SK-N-SH (cell line): ENCODE data around the gene PELI2. TPM values are rescaled to one million over a fixed set of nuclear protein-coding genes. Genes with fewer than 3 reads are reported as not detected.

ENCODE experiments used
- CTCF ChIA-PET: fragments of 300-600, 350-600 bp; formaldehyde crosslinking; extraction: SDS; loops from one replicate; lab custom pipeline; 2021; lab: Yijun Ruan, JAX
- POLR2A ChIA-PET: fragments of 350-600 bp; sonication (Branson Sonifier 250); formaldehyde crosslinking; extraction: SDS; loops from one replicate; lab custom pipeline; 2020; ENCODE audit warnings: antibody characterized with exemption, inconsistent platforms; lab: Yijun Ruan, JAX
- DNase-seq: peaks from one replicate; pipeline ENCODE4 v3.0.0; 2012
- H2AFZ ChIP-seq: fragments of 200-600 bp; sonication (generic); 2 replicates; pipeline ENCODE4 v1.8.1; 2016; ENCODE audit warnings: antibody characterized with exemption, mild to moderate bottlenecking, low read depth
- H3F3A ChIP-seq: fragments of 200-600 bp; sonication (generic); replicated peaks from 2 replicates; pipeline ENCODE3; 2016; ENCODE audit warnings: antibody characterized with exemption, mild to moderate bottlenecking; ENCODE audit not compliant: insufficient read depth
- H3K27ac ChIP-seq, 2 experiments: fragments of 200-500 bp in 1 of 2; fragments of 200-600 bp in 1 of 2; sonication (Bioruptor generic) in 1 of 2; sonication (generic), shearing (Covaris generic) in 1 of 2; 2 replicates each; pipeline versions ENCODE4 v1.5.1 to v1.6.1; 2014 to 2016; ENCODE audit warnings: low read depth in 2 of 2, inconsistent platforms in 1 of 2, low read length in 1 of 2, mild to moderate bottlenecking in 1 of 2, mixed read lengths in 1 of 2
- H3K27me3 ChIP-seq: fragments of 200-600 bp; sonication (generic), shearing (Covaris generic); 2 replicates; pipeline ENCODE4 v1.6.1; 2016; ENCODE audit warnings: mixed run types; ENCODE audit not compliant: insufficient read depth
- H3K36me3 ChIP-seq, 2 experiments: fragments of 200-500 bp in 1 of 2; fragments of 200-600 bp in 1 of 2; sonication (Bioruptor generic) in 1 of 2; sonication (generic) in 1 of 2; replicated peaks in 1 of 2; 2 replicates each; pipeline versions ENCODE3 to v1.5.1; 2014 to 2016; ENCODE audit warnings: low read length in 1 of 2, mild to moderate bottlenecking in 1 of 2; ENCODE audit not compliant: insufficient read depth in 2 of 2, control insufficient read depth in 1 of 2
- H3K4me1 ChIP-seq, 2 experiments: fragments of 200-500 bp in 1 of 2; fragments of 200-600 bp in 1 of 2; sonication (Bioruptor generic) in 1 of 2; sonication (generic), shearing (Covaris generic) in 1 of 2; 2 replicates each; pipeline versions ENCODE4 v1.5.1 to v1.6.1; 2014 to 2016; ENCODE audit warnings: low read depth in 1 of 2, low read length in 1 of 2, mixed run types in 1 of 2; ENCODE audit not compliant: insufficient read depth in 2 of 2, control insufficient read depth in 1 of 2
- H3K4me2 ChIP-seq: fragments of 200-600 bp; sonication (generic), shearing (Covaris generic); 2 replicates; pipeline ENCODE4 v1.6.1; 2017; ENCODE audit warnings: mixed run types
- H3K4me3 ChIP-seq, 2 experiments: fragments of 200-500 bp in 1 of 2; fragments of 200-600 bp in 1 of 2; sonication (Bioruptor generic) in 1 of 2; sonication (generic), shearing (Covaris generic) in 1 of 2; 2 replicates each; pipeline versions ENCODE4 v1.5.1 to v1.8.1; 2014 to 2016; ENCODE audit warnings: low read depth in 2 of 2, inconsistent platforms in 1 of 2, low read length in 1 of 2, mild to moderate bottlenecking in 1 of 2, mixed read lengths in 1 of 2, moderate library complexity in 1 of 2
- H3K79me2 ChIP-seq: fragments of 200-600 bp; sonication (generic); 2 replicates; pipeline ENCODE4 v1.8.1; 2017; ENCODE audit warnings: mild to moderate bottlenecking; ENCODE audit not compliant: insufficient read depth
- H3K9ac ChIP-seq: fragments of 200-600 bp; sonication (generic); 2 replicates; pipeline ENCODE4 v1.6.1; 2017; ENCODE audit warnings: mixed run types
- H3K9me2 ChIP-seq: fragments of 200-600 bp; sonication (generic); 2 replicates; pipeline ENCODE4 v1.6.1; 2017; ENCODE audit warnings: mixed run types
- H3K9me3 ChIP-seq: fragments of 200-600 bp; sonication (generic); 2 replicates; pipeline ENCODE4 v1.6.1; 2017; ENCODE audit warnings: mixed run types, mild to moderate bottlenecking, moderate library complexity
- H4K20me1 ChIP-seq: fragments of 200-600 bp; sonication (generic); 2 replicates; pipeline ENCODE4 v1.6.1; 2017; ENCODE audit warnings: mild to moderate bottlenecking, mixed run types; ENCODE audit not compliant: insufficient read depth
- EZH2phosphoT487 ChIP-seq: fragments of 200-600 bp; sonication (generic); IDR thresholded peaks from 2 replicates; pipeline ENCODE4 v1.6.1; 2017; ENCODE audit warnings: low read depth, mixed run types, mild to moderate bottlenecking, antibody characterized with exemption, moderate library complexity, borderline replicate concordance
- FOSL2 ChIP-seq: IDR thresholded peaks from 2 replicates; pipeline ENCODE4 v1.4.0; 2012; ENCODE audit warnings: low read depth, mild to moderate bottlenecking, moderate library complexity, borderline replicate concordance
- FOXJ3 ChIP-seq: sonication (generic); formaldehyde crosslinking; IDR thresholded peaks from 2 replicates; pipeline ENCODE4 v1.5.1; 2020; ENCODE audit warnings: mild to moderate bottlenecking, missing genetic modification reagents
- FOXM1 ChIP-seq: IDR thresholded peaks from 2 replicates; pipeline ENCODE4 v1.4.0; 2012; ENCODE audit warnings: low read depth, mild to moderate bottlenecking
- GABPA ChIP-seq: IDR thresholded peaks from 2 replicates; pipeline ENCODE4 v1.4.0; 2012; ENCODE audit warnings: low read depth, mild to moderate bottlenecking
- GATA2 ChIP-seq: sonication (generic); formaldehyde crosslinking; IDR thresholded peaks from 2 replicates; pipeline ENCODE4 v1.5.0; 2020; ENCODE audit warnings: mild to moderate bottlenecking, missing genetic modification reagents
- JUND ChIP-seq: IDR thresholded peaks from 2 replicates; pipeline ENCODE4 v1.4.0; 2012
- MAX ChIP-seq: IDR thresholded peaks from 2 replicates; pipeline ENCODE4 v1.4.0; 2012; ENCODE audit warnings: low read depth
- MXI1 ChIP-seq: IDR thresholded peaks from 2 replicates; pipeline ENCODE4 v1.6.1; 2012; ENCODE audit warnings: mild to moderate bottlenecking, low read depth, low read length, improper control_type of control experiment
- NRF1 ChIP-seq: IDR thresholded peaks from 2 replicates; pipeline ENCODE4 v1.6.1; 2012; ENCODE audit warnings: low read depth, mild to moderate bottlenecking, low read length
- PBX3 ChIP-seq: IDR thresholded peaks from 2 replicates; pipeline ENCODE4; 2012
- RAD21 ChIP-seq: IDR thresholded peaks from 2 replicates; pipeline ENCODE4 v1.6.1; 2012; ENCODE audit warnings: mild to moderate bottlenecking, low read length
- RFX5 ChIP-seq: IDR thresholded peaks from 2 replicates; pipeline ENCODE4 v1.6.1; 2012; ENCODE audit warnings: mild to moderate bottlenecking, improper control_type of control experiment, low read length
- RXRA ChIP-seq: IDR thresholded peaks from 2 replicates; pipeline ENCODE4 v1.4.0; 2012; ENCODE audit warnings: low read depth, mild to moderate bottlenecking, borderline replicate concordance
- SIN3A ChIP-seq: IDR thresholded peaks from 2 replicates; pipeline ENCODE4 v1.6.1; 2012; ENCODE audit warnings: low read depth, mild to moderate bottlenecking, low read length, moderate library complexity, borderline replicate concordance
- SMC3 ChIP-seq: IDR thresholded peaks from 2 replicates; pipeline ENCODE4 v1.6.1; 2012; ENCODE audit warnings: low read depth, low read length, improper control_type of control experiment
- TEAD4 ChIP-seq: IDR thresholded peaks from 2 replicates; pipeline ENCODE4 v1.4.0; 2012; ENCODE audit warnings: mild to moderate bottlenecking, borderline replicate concordance; ENCODE audit not compliant: insufficient read depth
- USF1 ChIP-seq: IDR thresholded peaks from 2 replicates; pipeline ENCODE4 v1.4.0; 2012; ENCODE audit warnings: low read depth, borderline replicate concordance
- USF2 ChIP-seq: fragments of 150-350 bp; IDR thresholded peaks from 2 replicates; pipeline ENCODE4 v1.6.1; 2017; ENCODE audit warnings: antibody characterized with exemption, low read length, low read depth, borderline replicate concordance
- YY1 ChIP-seq: IDR thresholded peaks from 2 replicates; pipeline ENCODE4 v1.4.0; 2012; ENCODE audit warnings: low read depth, mild to moderate bottlenecking
- ZBTB33 ChIP-seq: IDR thresholded peaks from 2 replicates; pipeline ENCODE4 v1.4.0; 2012; ENCODE audit warnings: low read depth, borderline replicate concordance
- WGBS: methylation state at CpG from one replicate; pipeline ENCODE4 v1.1.6; 2017; ENCODE audit warnings: low lambda C conversion rate; 5-methylcytosine and 5-hydroxymethylcytosine counted together
- polyA plus RNA-seq, 3 experiments: library from polyadenylated mRNA; depleted of rRNA; stranded (reverse); fragments of >200 nt; gene quantifications; 2 replicates each; pipeline ENCODE4 v1.2.3, GENCODE V29; 2012

PELI2 gene
- polyA plus RNA-seq, 1 of the 3 experiments (the other 2 are of a cell fraction), result not detected

GRCh38 chr14:56221382-56222128 lies 103.3 kb downstream of the PELI2 start:
- 15% methylated on average over 7 of the region's 7 CpGs for WGBS
- Histone ChIP-seq H3K9ac (no peak overlapping the region), H2AFZ (no peak overlapping the region), H4K20me1 (no peaks in the 10 kb centered on the region), H3K4me1 (no peaks in the 10 kb centered on the region; a peak in 1 of 4 replicates), H3K4me3 (no peak overlapping the region), H3K27me3 (peaks cover 67% of the 10 kb centered on the region), H3K9me3 (no peaks in the 10 kb centered on the region), H3K9me2 (no peaks in the 10 kb centered on the region), H3K27ac (no peak overlapping the region), H3K36me3 (no peaks in the 10 kb centered on the region), H3K4me2 (no peak overlapping the region), H3K79me2 (no peaks in the 10 kb centered on the region), H3F3A (no peaks in the 10 kb centered on the region)
- DNase-seq, result no peak
- ChIA-PET CTCF (interaction anchor here (1.0 kb wide), 1 partner anchor 783 kb away, joined by 3 read pairs; no protein-coding TSS in a partner anchor), POLR2A (no interaction called here)
- TF ChIP-seq RXRA (no peak), GABPA (no peak), TEAD4 (no peak), JUND (no peak), FOSL2 (no peak), ZBTB33 (no peak), FOXM1 (no peak), SIN3A (no peak), USF2 (no peak), NRF1 (no peak), EZH2phosphoT487 (no peak), RAD21 (no peak)

GRCh38 chr14:56224229-56224628 lies 106.0 kb downstream of the PELI2 start:
- Histone ChIP-seq H3K27ac (no peak overlapping the region), H2AFZ (no peak overlapping the region), H3K27me3 (peaks cover 59% of the 10 kb centered on the region), H3K4me2 (no peak overlapping the region), H4K20me1 (no peaks in the 10 kb centered on the region), H3K4me3 (no peak overlapping the region), H3K9me3 (no peaks in the 10 kb centered on the region), H3K36me3 (no peaks in the 10 kb centered on the region), H3K9me2 (no peaks in the 10 kb centered on the region), H3K9ac (no peak overlapping the region), H3K79me2 (no peaks in the 10 kb centered on the region), H3F3A (no peaks in the 10 kb centered on the region), H3K4me1 (no peaks in the 10 kb centered on the region)
- POLR2A ChIA-PET, result no interaction called here
- CTCF ChIA-PET, result interaction anchor here (1.1 kb wide), 1 partner anchor 69 kb away, joined by 3 read pairs; no protein-coding TSS in a partner anchor
- no peak for TF ChIP-seq SMC3
- no peak for TF ChIP-seq YY1
- TF ChIP-seq PBX3, result no peak
- no peak for TF ChIP-seq USF1
- TF ChIP-seq MXI1, result no peak
- TF ChIP-seq MAX, result no peak
- no peak for TF ChIP-seq FOXJ3 (CRISPR knock-in tag)
- no peak for TF ChIP-seq FOXM1
- no peak for TF ChIP-seq RFX5
- TF ChIP-seq SIN3A, result no peak
- no peak for TF ChIP-seq GATA2
- WGBS, result 0% methylated on average over 1 of the region's 1 CpG
- no peak for DNase-seq
